Trophoblast cell (in vitro differentiated cells and primary cell): ENCODE results near the gene ABLIM1.
A peak's percentile ranks its signal among the peaks of the same experiment; 100 is the strongest.

Experiments
- DNase-seq, 2 donors: peaks; one replicate each; pipeline ENCODE4 v3.0.0-alpha.2; 2016
- H2AFZ ChIP-seq: 2 replicates; pipeline ENCODE4 v1.6.1; 2013; ENCODE audit warnings: low read length, moderate library complexity, mild to moderate bottlenecking; ENCODE audit not compliant: insufficient read depth, poor library complexity
- H2AK5ac ChIP-seq: 2 replicates; pipeline ENCODE4 v1.6.1; 2013; ENCODE audit warnings: mild to moderate bottlenecking, low read length
- H2BK120ac ChIP-seq: 2 replicates; pipeline ENCODE4 v1.6.1; 2013; ENCODE audit warnings: low read length, mild to moderate bottlenecking, moderate library complexity; ENCODE audit not compliant: insufficient read depth, poor library complexity
- H2BK12ac ChIP-seq: 2 replicates; pipeline ENCODE4 v1.6.1; 2013; ENCODE audit warnings: mild to moderate bottlenecking, low read length, moderate library complexity
- H2BK5ac ChIP-seq: 2 replicates; pipeline ENCODE4 v1.6.1; 2013; ENCODE audit warnings: low read length, low read depth, moderate library complexity, mild to moderate bottlenecking; ENCODE audit not compliant: poor library complexity
- H3K14ac ChIP-seq: 2 replicates; pipeline ENCODE4 v1.6.1; 2013; ENCODE audit warnings: mild to moderate bottlenecking, low read length
- H3K18ac ChIP-seq: 2 replicates; pipeline ENCODE4 v1.6.1; 2013; ENCODE audit warnings: mild to moderate bottlenecking, low read length
- H3K23ac ChIP-seq: 2 replicates; pipeline ENCODE4 v1.6.1; 2013; ENCODE audit warnings: low read length
- H3K27ac ChIP-seq: 2 replicates; pipeline ENCODE4 v1.5.1; 2013; ENCODE audit warnings: low read depth, mild to moderate bottlenecking, inconsistent platforms, low read length, moderate library complexity
- H3K27me3 ChIP-seq: 2 replicates; pipeline ENCODE4 v1.6.1; 2013; ENCODE audit warnings: inconsistent platforms, mild to moderate bottlenecking, low read length, moderate library complexity; ENCODE audit not compliant: insufficient read depth
- H3K36me3 ChIP-seq, 2 experiments: 1 replicate in 1 of 2; 2 replicates in 1 of 2; pipeline ENCODE4 v1.6.1; 2013; ENCODE audit warnings: low read length in 2 of 2, mild to moderate bottlenecking in 2 of 2, moderate library complexity in 1 of 2; ENCODE audit not compliant: insufficient read depth in 2 of 2, control insufficient read depth in 1 of 2
- H3K4ac ChIP-seq: 2 replicates; pipeline ENCODE4 v1.6.1; 2013; ENCODE audit warnings: low read depth, mild to moderate bottlenecking, low read length, moderate library complexity
- H3K4me1 ChIP-seq, 2 experiments: 1 replicate in 1 of 2; 2 replicates in 1 of 2; pipeline ENCODE4 v1.6.1; 2013; ENCODE audit warnings: low read length in 2 of 2, mild to moderate bottlenecking in 2 of 2, moderate library complexity in 1 of 2; ENCODE audit not compliant: insufficient read depth in 2 of 2, control insufficient read depth in 1 of 2
- H3K4me2 ChIP-seq: 2 replicates; pipeline ENCODE4 v1.6.1; 2013; ENCODE audit warnings: inconsistent platforms, mild to moderate bottlenecking, low read length, moderate library complexity
- H3K4me3 ChIP-seq: 2 replicates; pipeline ENCODE4 v1.5.1; 2013; ENCODE audit warnings: mild to moderate bottlenecking, low read depth, low read length, inconsistent platforms
- H3K79me1 ChIP-seq: one replicate; pipeline ENCODE4 v1.6.1; 2013; ENCODE audit warnings: low read length
- H3K79me2 ChIP-seq: 2 replicates; pipeline ENCODE4 v1.6.1; 2013; ENCODE audit warnings: low read length, mild to moderate bottlenecking; ENCODE audit not compliant: control insufficient read depth, insufficient read depth, poor library complexity
- H3K9ac ChIP-seq: 2 replicates; pipeline ENCODE4 v1.6.1; 2013; ENCODE audit warnings: mild to moderate bottlenecking, low read length
- H3K9me3 ChIP-seq: 2 replicates; pipeline ENCODE4 v1.6.1; 2013; ENCODE audit warnings: low read depth, mild to moderate bottlenecking, control low read depth, inconsistent platforms, low read length; ENCODE audit not compliant: insufficient read depth
- H4K12ac ChIP-seq: 2 replicates; pipeline ENCODE4 v1.6.1; 2013; ENCODE audit warnings: low read depth, mild to moderate bottlenecking, low read length, moderate library complexity
- H4K8ac ChIP-seq: 2 replicates; pipeline ENCODE4 v1.6.1; 2013; ENCODE audit warnings: low read depth, mild to moderate bottlenecking, low read length, moderate library complexity
- H4K91ac ChIP-seq: one replicate; pipeline ENCODE4 v1.6.1; 2013; ENCODE audit warnings: low read depth, mild to moderate bottlenecking, low read length, moderate library complexity
- WGBS: extraction: QIAGEN DNeasy Blood & Tissue Kit; methylation state at CpG from one replicate; pipeline ENCODE4 v1.1.7; 2013; ENCODE audit warnings: missing lambda C conversion rate; ENCODE audit not compliant: insufficient read length, insufficient coverage; ENCODE audit errors: extremely low coverage; 5-methylcytosine and 5-hydroxymethylcytosine counted together

Gene ABLIM1

GRCh38 chr10:114557854-114558253 is 100.2 kb downstream of the ABLIM1 start:
- Histone ChIP-seq H3K14ac (no peak overlapping the region), H3K23ac (no peak overlapping the region), H3K4me2 (no peak overlapping the region), H4K12ac (no peak overlapping the region), H4K8ac (no peak overlapping the region), H2BK120ac (no peak overlapping the region), H2AFZ (no peak overlapping the region), H3K4me1 (no peaks in the 10 kb centered on the region), H3K4me3 (no peak overlapping the region), H3K4ac (no peak overlapping the region), H3K36me3 (peaks cover 0 to 2% of the 10 kb centered on the region in 2 experiments), H3K18ac (no peak overlapping the region), H3K79me1 (no peaks in the 10 kb centered on the region), H2BK12ac (no peak overlapping the region), H4K91ac (no peak overlapping the region), H3K79me2 (no peaks in the 10 kb centered on the region), H3K9me3 (peaks cover 4% of the 10 kb centered on the region), H2BK5ac (no peak overlapping the region), H3K9ac (no peak overlapping the region), H3K27ac (no peak overlapping the region), H3K27me3 (no peaks in the 10 kb centered on the region), H2AK5ac (no peak overlapping the region)
- DNase-seq, result no peak
- WGBS, result no CpG with 5 or more reads among the region's 5 CpGs

GRCh38 chr10:114556236-114557122 is 101.6 kb downstream of the ABLIM1 start:
- no CpG with 5 or more reads among the region's 9 CpGs for WGBS
- H3K18ac ChIP-seq, result no peak overlapping the region
- no peak overlapping the region for H3K4me2 ChIP-seq

GRCh38 chr10:114553436-114553835 is 104.6 kb downstream of the ABLIM1 start:
- H3K4me1 ChIP-seq, result no peaks in the 10 kb centered on the region
- no peaks in the 10 kb centered on the region for H3K27me3 ChIP-seq
- H3K4ac ChIP-seq, result no peak overlapping the region
- no peak overlapping the region for H2BK12ac ChIP-seq
- no peak overlapping the region for H3K23ac ChIP-seq
- no peak overlapping the region for H3K4me3 ChIP-seq
- no peak overlapping the region for H4K8ac ChIP-seq
- H2AK5ac ChIP-seq, result no peak overlapping the region
- H3K9ac ChIP-seq, result no peak overlapping the region
- no peak overlapping the region for H2BK5ac ChIP-seq
- no peaks in the 10 kb centered on the region for H3K79me1 ChIP-seq
- H3K18ac ChIP-seq, result no peak overlapping the region
- no peak for DNase-seq
- H4K12ac ChIP-seq, result no peak overlapping the region
- no peak overlapping the region for H2AFZ ChIP-seq
- peaks cover 0 to 2% of the 10 kb centered on the region in 2 experiments for H3K36me3 ChIP-seq
- H4K91ac ChIP-seq, result no peak overlapping the region
- peaks cover 4% of the 10 kb centered on the region for H3K9me3 ChIP-seq
- no CpG with 5 or more reads among the region's 1 CpG for WGBS
- H3K4me2 ChIP-seq, result no peak overlapping the region
- no peak overlapping the region for H2BK120ac ChIP-seq
- H3K27ac ChIP-seq, result no peak overlapping the region
- H3K79me2 ChIP-seq, result no peaks in the 10 kb centered on the region
- H3K14ac ChIP-seq, result no peak overlapping the region

More at GRCh38 chr10:114556236-114557122, 101.6 kb downstream of the ABLIM1 start:
- Histone ChIP-seq H2AFZ (no peak overlapping the region), H3K14ac (no peak overlapping the region), H3K4me3 (no peak overlapping the region), H3K4me1 (no peaks in the 10 kb centered on the region), H3K9me3 (peaks cover 4% of the 10 kb centered on the region), H2BK120ac (no peak overlapping the region), H3K4ac (no peak overlapping the region), H3K79me1 (no peaks in the 10 kb centered on the region), H2BK12ac (no peak overlapping the region), H4K8ac (no peak overlapping the region), H3K27ac (no peak overlapping the region), H2BK5ac (no peak overlapping the region), H3K27me3 (no peaks in the 10 kb centered on the region), H3K79me2 (no peaks in the 10 kb centered on the region), H2AK5ac (no peak overlapping the region), H3K36me3 (peaks cover 0 to 2% of the 10 kb centered on the region in 2 experiments), H4K12ac (no peak overlapping the region), H4K91ac (no peak overlapping the region), H3K9ac (no peak overlapping the region), H3K23ac (peak overlapping the region; percentile 22)
- DNase-seq, result no peak

GRCh38 chr10:114552050-114552449 is 106.0 kb downstream of the ABLIM1 start:
- no peak overlapping the region for H4K91ac ChIP-seq
- H3K14ac ChIP-seq, result no peak overlapping the region
- H4K12ac ChIP-seq, result no peak overlapping the region
- H3K4me1 ChIP-seq, result no peaks in the 10 kb centered on the region
- H4K8ac ChIP-seq, result no peak overlapping the region
- H2BK5ac ChIP-seq, result no peak overlapping the region
- DNase-seq, result no peak
- H2BK12ac ChIP-seq, result no peak overlapping the region
- peaks cover 0 to 2% of the 10 kb centered on the region in 2 experiments for H3K36me3 ChIP-seq
- no peaks in the 10 kb centered on the region for H3K79me2 ChIP-seq
- peaks cover 2% of the 10 kb centered on the region for H3K9me3 ChIP-seq
- H2AFZ ChIP-seq, result no peak overlapping the region
- no CpG with 5 or more reads among the region's 5 CpGs for WGBS
- H3K27me3 ChIP-seq, result no peaks in the 10 kb centered on the region
- no peak overlapping the region for H2BK120ac ChIP-seq
- H3K4ac ChIP-seq, result no peak overlapping the region
- no peak overlapping the region for H3K4me3 ChIP-seq
- H3K27ac ChIP-seq, result no peak overlapping the region
- H3K79me1 ChIP-seq, result no peaks in the 10 kb centered on the region
- H3K18ac ChIP-seq, result no peak overlapping the region
- no peak overlapping the region for H2AK5ac ChIP-seq
- H3K4me2 ChIP-seq, result no peak overlapping the region
- H3K9ac ChIP-seq, result no peak overlapping the region
- H3K23ac ChIP-seq, result no peak overlapping the region
